Gastrocnemius medialis (tissue), 4 donors: ENCODE results near the gene PHF23.

Experiments
- CTCF ChIP-seq, 5 experiments: fragments of 450-650 bp in 3 of 5; fragments of 200-600 bp in 2 of 5; sonication (generic) in 2 of 5; IDR thresholded peaks in 4 of 5; conservative IDR thresholded peaks in 1 of 5; 1 replicate in 4 of 5; 2 replicates in 1 of 5; pipeline ENCODE4 v1.5.1; 2016 to 2019; ENCODE audit warnings: antibody characterized with exemption in 5 of 5, mild to moderate bottlenecking in 3 of 5, moderate library complexity in 3 of 5
- POLR2A ChIP-seq, 2 donors: fragments of 450-650 bp; IDR thresholded peaks; one replicate each; pipeline ENCODE4 v1.6.1; 2017; ENCODE audit warnings: antibody characterized with exemption in 2 of 2, mild to moderate bottlenecking in 2 of 2, moderate library complexity in 2 of 2

DNA sequence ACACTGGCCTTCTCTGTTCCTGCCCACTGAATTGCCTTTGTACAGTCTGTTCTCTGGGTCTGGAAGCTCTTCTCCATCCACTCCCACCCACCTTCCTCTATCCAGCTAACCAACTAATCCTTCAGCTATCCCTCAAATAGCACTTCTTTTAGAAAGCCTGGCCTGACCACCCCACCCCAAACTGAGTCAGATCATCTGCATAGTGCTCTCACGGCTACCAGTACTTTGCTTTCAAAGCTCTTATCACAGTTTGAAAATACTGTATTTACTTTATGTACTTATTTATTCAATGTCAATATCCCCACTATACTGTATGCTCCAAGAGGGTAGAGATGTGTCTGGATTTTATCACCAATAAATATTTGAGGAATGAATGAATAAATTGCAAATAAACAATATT lies 27.5 kb upstream of the PHF23 start:
- TF ChIP-seq CTCF (IDR thresholded peaks at IDR 0.05 in 4 of 5, conservative IDR thresholded peaks at IDR 0.05 in 1 of 5) (no peak), POLR2A (IDR thresholded peaks at IDR 0.05) (no peak)
